Measurements from ENCODE around the gene PRDM16.

GRCh38 chr1:3298197-3298596 lies 229.2 kb downstream of the PRDM16 start:
- no peak for TF ChIP-seq POLR2A (IDR thresholded peaks at IDR 0.05)
- TF ChIP-seq CTCF (IDR thresholded peaks at IDR 0.05): no peak
